NCI-H2196 (cell line): ENCODE data around the gene CD33.

Source experiments
- DNase-seq: peaks from one replicate; lab custom pipeline; 2025; ENCODE audit not compliant: unreplicated experiment; lab: John Stamatoyannopoulos, UW

Gene CD33

DNA sequence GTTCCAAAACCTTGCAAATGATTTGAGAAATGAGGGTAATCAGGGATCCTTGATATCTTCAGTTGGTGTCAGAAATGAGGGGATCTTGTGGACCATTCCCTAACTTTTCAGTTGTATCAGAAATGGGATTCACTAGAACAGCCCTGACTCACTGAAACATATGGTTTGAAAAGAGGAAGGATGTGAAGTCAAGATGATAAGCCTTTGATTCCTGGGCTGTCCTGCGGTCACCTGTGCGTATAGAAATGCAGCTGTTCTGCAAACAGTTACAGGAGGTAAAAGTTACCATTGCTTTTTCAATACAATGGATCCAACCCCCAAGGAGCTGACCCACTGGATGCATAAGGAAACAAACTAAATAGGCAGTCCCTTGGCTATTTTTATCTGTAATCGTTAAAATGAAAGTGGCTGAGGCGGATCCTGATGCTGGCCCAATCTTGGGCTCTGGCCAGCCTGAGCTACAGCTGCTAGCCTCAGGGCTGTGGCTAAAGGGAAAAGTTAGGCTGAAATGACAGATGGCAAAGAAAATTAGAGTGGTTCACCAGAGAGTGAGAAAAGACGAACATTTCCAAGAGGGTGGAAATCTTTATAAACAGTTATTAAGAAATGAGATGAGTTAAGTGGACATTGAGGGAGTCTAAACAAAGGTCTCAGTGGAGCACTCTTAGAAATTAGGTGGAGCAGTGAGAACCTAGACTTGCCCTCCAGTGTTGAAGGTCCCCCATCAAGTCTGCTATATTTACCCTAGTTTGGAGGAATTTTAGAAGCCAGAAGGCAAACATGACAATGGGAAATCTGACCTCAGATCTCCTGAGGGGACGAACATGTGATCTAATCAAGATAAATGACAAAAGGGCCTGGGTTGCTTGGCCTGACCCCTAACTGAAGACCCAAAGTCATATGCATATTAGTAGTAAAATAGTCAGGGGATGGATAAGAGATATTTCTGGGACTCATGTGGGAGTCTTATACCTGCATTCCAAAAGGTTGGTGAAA, 33.6 kb downstream of the CD33 start:
- no peak for DNase-seq

DNA sequence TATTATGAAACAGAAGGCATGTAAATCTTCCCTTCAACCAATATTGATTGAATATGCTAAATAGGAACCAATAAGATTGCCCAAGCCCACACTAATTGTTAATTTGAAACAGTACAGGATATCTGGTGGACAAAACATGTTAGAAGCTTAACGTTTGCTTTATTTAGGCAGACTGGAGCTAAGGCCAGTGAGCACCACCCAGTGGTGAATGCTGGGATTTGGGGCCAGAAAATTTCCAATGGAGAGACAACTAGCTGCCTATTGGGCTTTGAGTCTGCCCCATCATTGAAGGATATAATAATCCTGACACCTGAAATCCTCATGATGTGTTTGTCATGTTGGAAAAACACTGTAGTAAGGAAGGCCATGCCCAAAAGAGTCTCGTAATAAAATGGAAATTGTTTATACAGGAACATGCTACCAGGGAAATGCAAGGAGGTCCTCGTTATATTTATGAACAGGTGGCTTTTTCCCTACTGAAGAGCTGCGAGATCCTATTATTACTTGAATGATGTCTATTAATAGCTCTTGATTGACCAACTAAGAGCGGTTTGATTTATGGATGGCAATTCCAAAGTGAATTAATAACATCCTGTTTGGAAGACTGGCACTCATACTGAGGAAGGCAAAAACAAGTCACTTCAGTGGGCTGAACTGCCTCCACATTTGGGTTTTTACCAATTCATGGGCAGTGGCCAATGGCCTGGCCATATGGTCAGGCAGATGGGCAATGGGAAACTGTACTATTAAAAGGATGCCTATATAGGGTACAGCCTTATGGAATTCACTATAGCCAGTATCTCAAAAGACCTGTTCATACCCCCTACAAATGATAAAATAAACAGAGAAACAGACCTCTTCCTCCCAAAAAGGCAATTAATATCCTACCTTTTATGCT, 34.7 kb downstream of the CD33 start:
- peak; percentile 15 for DNase-seq

DNA sequence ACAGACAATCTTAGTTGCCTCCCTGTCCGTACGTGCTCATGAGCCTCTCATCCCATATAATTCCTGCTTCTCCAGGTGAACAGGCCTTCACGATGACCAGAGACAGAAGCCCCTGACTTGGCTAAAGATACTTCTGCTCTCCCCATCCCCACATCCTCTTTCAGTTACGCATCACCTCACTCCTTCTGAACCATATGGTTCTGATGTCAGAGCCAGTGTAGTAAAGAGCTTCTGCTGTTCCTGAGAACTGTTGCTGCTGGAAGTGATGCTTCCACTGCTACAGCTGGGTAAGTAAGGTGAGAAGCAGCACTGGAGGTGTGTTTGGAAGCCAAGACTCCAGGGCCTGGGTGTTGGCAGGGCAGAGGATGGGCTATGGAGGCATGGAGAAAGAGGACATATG, 38.9 kb downstream of the CD33 start:
- DNase-seq, result no peak

GRCh38 chr19:51271067-51271466, 46.2 kb downstream of the CD33 start:
- DNase-seq, result no peak

DNA sequence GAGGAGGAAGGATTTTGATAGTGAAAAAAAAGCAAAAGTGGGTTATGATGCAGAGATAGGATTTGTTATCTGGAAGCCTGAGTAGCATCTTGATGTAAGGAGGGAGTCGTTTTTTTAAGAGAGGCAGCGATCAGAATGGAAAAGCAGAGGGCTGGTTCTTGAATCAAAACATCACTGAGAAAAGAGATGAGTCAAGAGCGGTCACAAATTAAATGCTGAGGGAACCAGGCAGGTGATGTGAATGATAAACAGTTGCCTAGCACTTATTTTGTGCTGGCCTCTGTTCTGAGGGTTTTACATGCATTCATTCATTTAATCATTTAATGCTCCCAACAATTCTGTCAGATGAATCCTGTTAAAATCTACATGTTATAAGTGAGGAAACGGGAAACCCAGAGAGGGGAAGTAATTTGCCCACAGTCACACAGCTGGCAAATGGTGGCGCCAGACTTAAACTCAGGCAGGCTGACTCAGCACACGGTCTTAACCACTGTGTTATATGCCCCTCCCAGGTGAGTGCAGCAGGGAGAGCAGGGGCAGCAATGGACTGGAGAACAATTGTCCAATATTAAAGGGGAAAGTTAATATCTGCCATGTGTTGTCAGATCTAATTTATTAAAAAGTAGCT, 47.4 kb downstream of the CD33 start:
- no peak for DNase-seq

DNA sequence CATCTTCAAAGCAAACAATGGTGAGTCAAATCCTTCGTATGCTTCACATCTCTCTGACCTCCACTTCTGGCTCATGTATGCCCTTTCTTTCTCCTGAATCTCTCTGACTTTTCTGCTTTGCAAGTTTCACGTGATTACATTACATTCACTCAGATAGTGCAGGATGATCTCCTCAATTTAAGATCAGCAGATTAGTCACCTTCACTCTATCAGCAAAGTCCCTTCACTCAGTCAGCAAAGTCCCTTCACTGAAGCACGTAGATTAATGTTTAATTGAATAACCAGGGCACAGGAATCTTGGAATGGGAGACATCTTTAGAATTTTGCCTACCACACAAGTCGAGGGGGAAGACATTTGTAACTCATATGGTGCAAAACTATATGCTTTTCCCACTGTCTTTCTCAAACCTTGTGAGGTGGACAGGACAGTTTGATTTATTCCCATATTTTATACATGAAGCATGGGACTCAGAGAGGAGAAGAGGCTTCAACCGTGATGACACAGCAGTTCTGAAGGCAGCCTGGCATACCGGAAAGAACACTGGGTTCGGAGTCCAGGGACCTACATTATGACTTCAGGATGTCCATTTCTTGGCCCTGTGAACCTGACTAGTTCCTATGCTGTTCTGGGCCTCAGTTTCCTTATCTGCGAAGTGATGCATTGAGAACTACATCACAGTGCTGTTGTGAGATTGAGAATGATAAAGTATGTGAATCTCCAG, 49.3 kb downstream of the CD33 start:
- no peak for DNase-seq

DNA sequence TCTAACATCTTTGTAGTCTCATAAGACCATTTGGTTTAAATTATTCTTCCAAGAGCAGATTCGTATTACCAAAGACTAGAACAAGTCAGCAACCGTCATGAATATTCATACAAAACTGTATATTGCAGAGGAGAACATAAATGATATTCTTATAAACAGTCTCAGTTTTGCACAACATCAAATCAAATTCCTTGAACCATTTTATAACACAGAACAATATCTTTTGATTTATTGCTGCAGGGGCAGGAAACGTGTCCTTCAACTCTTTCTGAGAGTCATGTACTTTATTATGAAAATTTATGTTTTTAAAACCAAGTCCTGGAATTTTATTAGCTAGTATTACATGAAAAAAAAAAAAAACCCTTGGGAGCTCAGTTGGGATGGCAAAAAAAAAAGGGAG, 52.2 kb downstream of the CD33 start:
- no peak for DNase-seq

DNA sequence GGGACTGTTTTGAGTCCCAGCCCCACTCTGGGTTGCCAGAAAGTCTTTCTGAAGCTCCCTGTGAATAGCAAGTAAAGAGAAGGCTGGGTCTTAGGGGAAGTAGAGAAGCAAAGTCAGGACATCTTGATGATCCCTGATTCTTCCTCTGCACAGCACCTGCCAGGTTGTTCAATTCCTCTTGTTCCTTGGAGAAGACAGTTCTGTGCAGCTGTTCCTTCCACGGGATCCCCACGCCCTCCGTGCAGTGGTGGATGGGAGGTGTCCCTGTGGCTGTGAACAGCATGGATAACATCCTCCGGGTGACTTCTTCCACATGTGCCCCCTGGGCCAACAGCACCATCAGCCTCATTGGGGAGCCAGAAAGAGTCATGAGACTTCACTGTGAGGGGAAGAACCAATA, 57.5 kb downstream of the CD33 start:
- DNase-seq, result no peak

- no peak for DNase-seq
Measured at GRCh38 chr19:51285682-51286081, 60.8 kb downstream of the CD33 start.
